Activated naive CD4-positive, alpha-beta T cell treated with anti-CD3 and anti-CD28 coated beads, Interleukin-2, amount 50 U/mL, for 24 hours (primary cell): ENCODE results near the gene METTL25.

Experiments used
- H3K27ac Mint-ChIP-seq: one replicate; pipeline ENCODE4 v1.8.0; 2021; ENCODE audit warnings: mild to moderate bottlenecking, mixed read lengths
- H3K27me3 Mint-ChIP-seq: one replicate; pipeline ENCODE4 v1.8.0; 2021; ENCODE audit warnings: mixed read lengths
- H3K36me3 Mint-ChIP-seq: one replicate; pipeline ENCODE4 v1.8.0; 2021; ENCODE audit warnings: mixed read lengths
- H3K4me1 Mint-ChIP-seq: one replicate; pipeline ENCODE4 v1.8.0; 2021; ENCODE audit warnings: mixed read lengths
- H3K4me3 Mint-ChIP-seq: one replicate; pipeline ENCODE4 v1.8.0; 2021; ENCODE audit warnings: mild to moderate bottlenecking, mixed read lengths
- H3K9me3 Mint-ChIP-seq: one replicate; pipeline ENCODE4 v1.8.0; 2021; ENCODE audit warnings: mixed read lengths

Gene METTL25

DNA sequence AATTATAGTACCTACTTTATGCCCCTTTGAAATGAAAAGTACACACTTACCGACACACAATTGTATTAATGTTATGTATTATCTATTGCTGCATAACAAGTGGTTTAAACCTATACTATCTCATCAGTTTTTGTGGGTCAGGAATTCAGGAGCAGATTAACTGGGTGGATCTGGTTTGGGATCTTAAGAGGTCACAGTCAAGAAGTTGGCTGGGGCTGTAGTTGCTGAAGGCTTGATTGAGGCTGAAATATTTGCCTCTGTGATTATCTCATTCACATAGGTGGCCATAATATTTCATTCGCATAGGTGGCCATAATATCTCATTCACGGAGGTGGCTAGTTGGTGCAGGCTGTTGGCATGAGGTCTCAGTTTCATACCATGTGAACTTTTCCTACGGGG lies 5.7 kb downstream of the METTL25 start:
- Mint-ChIP-seq H3K36me3 (peaks cover 16% of the 10 kb centered on the region), H3K27me3 (no peaks in the 10 kb centered on the region), H3K4me3 (no peak overlapping the region)

GRCh38 chr12:82366197-82366596 lies 7.9 kb downstream of the METTL25 start:
- no peaks in the 10 kb centered on the region for H3K27me3 Mint-ChIP-seq
- H3K27ac Mint-ChIP-seq: no peak overlapping the region
- H3K36me3 Mint-ChIP-seq: peaks cover 22% of the 10 kb centered on the region
- H3K4me3 Mint-ChIP-seq: no peak overlapping the region
- H3K4me1 Mint-ChIP-seq: peaks cover 42% of the 10 kb centered on the region
- H3K9me3 Mint-ChIP-seq: peaks cover 5% of the 10 kb centered on the region

More for the DNA sequence above, 5.7 kb downstream of the METTL25 start:
- peaks cover 64% of the 10 kb centered on the region for H3K4me1 Mint-ChIP-seq
- no peak overlapping the region for H3K27ac Mint-ChIP-seq
- peaks cover 3% of the 10 kb centered on the region for H3K9me3 Mint-ChIP-seq

DNA sequence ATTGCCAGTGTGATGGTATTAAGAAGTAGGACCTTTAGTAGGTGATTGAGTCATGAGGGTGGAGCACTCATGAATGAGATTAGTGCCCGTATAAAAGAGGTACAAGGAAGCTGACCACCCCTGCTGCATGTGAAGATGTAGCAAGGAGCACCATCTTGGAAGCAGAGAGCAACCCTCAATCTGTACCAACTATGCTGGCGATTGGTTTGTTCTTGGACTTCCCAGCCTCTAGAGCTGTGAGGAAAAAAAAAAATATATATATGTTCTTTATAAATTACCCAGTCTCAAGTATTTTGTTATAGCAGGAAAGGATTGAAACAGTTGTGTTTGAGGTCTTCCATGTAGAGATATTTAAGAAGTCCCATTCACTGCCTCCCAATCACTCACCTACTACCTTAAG lies 16.9 kb downstream of the METTL25 start:
- no peak overlapping the region for H3K27ac Mint-ChIP-seq
- H3K9me3 Mint-ChIP-seq: no peaks in the 10 kb centered on the region
- H3K36me3 Mint-ChIP-seq: peaks cover 43% of the 10 kb centered on the region
- no peak overlapping the region for H3K4me3 Mint-ChIP-seq
- peaks cover 5% of the 10 kb centered on the region for H3K4me1 Mint-ChIP-seq
- H3K27me3 Mint-ChIP-seq: no peaks in the 10 kb centered on the region

- Mint-ChIP-seq H3K36me3 (peaks cover 26% of the 10 kb centered on the region), H3K27ac (no peak overlapping the region), H3K4me3 (no peak overlapping the region), H3K27me3 (no peaks in the 10 kb centered on the region), H3K9me3 (no peaks in the 10 kb centered on the region), H3K4me1 (peaks cover 7% of the 10 kb centered on the region)
Observed at GRCh38 chr12:82378997-82379396, 20.7 kb downstream of the METTL25 start.

- H3K9me3 Mint-ChIP-seq: no peaks in the 10 kb centered on the region
- H3K4me1 Mint-ChIP-seq: peaks cover 10% of the 10 kb centered on the region
- no peak overlapping the region for H3K4me3 Mint-ChIP-seq
- peaks cover 13% of the 10 kb centered on the region for H3K36me3 Mint-ChIP-seq
- no peak overlapping the region for H3K27ac Mint-ChIP-seq
- no peaks in the 10 kb centered on the region for H3K27me3 Mint-ChIP-seq
Observed at GRCh38 chr12:82383930-82384552, 25.7 kb downstream of the METTL25 start.

- no peak overlapping the region for H3K4me3 Mint-ChIP-seq
- peaks cover 25% of the 10 kb centered on the region for H3K36me3 Mint-ChIP-seq
- H3K9me3 Mint-ChIP-seq: no peaks in the 10 kb centered on the region
- no peaks in the 10 kb centered on the region for H3K27me3 Mint-ChIP-seq
- H3K4me1 Mint-ChIP-seq: no peaks in the 10 kb centered on the region
- H3K27ac Mint-ChIP-seq: no peak overlapping the region
Observed at GRCh38 chr12:82398879-82399278, 40.5 kb downstream of the METTL25 start.

GRCh38 chr12:82400819-82401218 lies 42.5 kb downstream of the METTL25 start:
- no peaks in the 10 kb centered on the region for H3K4me1 Mint-ChIP-seq
- H3K9me3 Mint-ChIP-seq: no peaks in the 10 kb centered on the region
- peaks cover 24% of the 10 kb centered on the region for H3K36me3 Mint-ChIP-seq
- no peaks in the 10 kb centered on the region for H3K27me3 Mint-ChIP-seq
- no peak overlapping the region for H3K4me3 Mint-ChIP-seq
- no peak overlapping the region for H3K27ac Mint-ChIP-seq

DNA sequence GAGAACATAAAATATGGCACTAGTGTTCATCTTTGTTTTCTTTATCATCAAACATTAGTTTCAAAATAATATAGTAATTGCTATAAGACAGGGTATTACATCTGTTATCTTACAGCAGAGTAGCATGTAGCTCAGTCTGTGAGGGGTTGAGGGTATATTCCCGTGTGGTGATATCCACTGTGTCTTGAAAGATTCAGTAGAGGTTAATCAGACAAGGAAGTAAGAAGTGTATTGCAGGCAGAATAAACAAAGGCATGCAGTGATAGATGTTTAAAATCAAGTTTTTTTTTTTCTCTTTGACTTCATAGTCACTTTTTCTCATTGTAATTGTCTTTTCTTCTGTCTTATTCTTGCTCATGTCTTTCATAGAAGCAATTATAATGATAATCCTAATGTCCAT lies 48.3 kb downstream of the METTL25 start:
- Mint-ChIP-seq H3K27ac (no peak overlapping the region), H3K4me3 (no peak overlapping the region), H3K36me3 (peaks cover 30% of the 10 kb centered on the region), H3K4me1 (no peaks in the 10 kb centered on the region), H3K9me3 (no peaks in the 10 kb centered on the region), H3K27me3 (no peaks in the 10 kb centered on the region)

DNA sequence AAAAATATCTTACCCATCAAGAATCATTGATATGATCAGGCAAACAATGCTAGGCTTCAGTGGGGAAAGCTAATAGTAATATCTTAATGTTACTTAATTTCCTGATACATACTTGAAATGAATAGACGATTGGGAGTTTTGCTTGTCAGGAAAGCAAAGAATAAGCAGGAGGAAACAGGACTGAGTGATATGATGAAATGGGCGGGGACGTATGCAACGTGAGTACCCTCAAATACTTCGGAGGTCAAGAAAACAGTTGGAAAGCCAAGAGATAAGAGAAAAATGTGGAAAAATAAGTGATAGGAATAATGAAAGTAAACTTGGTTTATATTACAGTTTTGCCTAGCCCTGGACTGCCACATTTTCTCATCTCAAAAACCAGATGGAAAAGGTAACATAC lies 49.2 kb downstream of the METTL25 start:
- peaks cover 30% of the 10 kb centered on the region for H3K36me3 Mint-ChIP-seq
- no peaks in the 10 kb centered on the region for H3K9me3 Mint-ChIP-seq
- no peak overlapping the region for H3K27ac Mint-ChIP-seq

DNA sequence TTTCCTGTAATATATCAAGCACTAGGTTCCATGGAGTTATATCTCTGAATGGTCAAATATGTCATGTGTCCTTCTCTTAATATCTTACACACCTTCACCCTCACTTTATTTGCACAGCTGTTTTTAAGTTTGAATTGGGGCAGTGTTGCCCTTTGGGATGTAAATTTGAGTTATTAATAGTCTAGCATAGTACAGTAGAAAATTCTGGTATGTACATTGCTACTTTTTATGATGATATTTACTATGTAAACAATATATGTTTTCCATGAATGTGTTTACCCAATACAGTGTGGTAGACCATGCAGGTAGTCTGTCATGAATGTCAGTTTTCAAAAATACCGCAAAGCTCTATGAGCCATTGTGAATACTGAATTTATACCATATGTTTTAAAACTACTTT lies 50.5 kb downstream of the METTL25 start:
- peaks cover 28% of the 10 kb centered on the region for H3K36me3 Mint-ChIP-seq
- no peaks in the 10 kb centered on the region for H3K9me3 Mint-ChIP-seq
- no peak overlapping the region for H3K4me3 Mint-ChIP-seq
- H3K4me1 Mint-ChIP-seq: no peaks in the 10 kb centered on the region
- no peak overlapping the region for H3K27ac Mint-ChIP-seq
- H3K27me3 Mint-ChIP-seq: no peaks in the 10 kb centered on the region

More for the DNA sequence above, 49.2 kb downstream of the METTL25 start:
- no peaks in the 10 kb centered on the region for H3K27me3 Mint-ChIP-seq
- no peaks in the 10 kb centered on the region for H3K4me1 Mint-ChIP-seq
- no peak overlapping the region for H3K4me3 Mint-ChIP-seq

DNA sequence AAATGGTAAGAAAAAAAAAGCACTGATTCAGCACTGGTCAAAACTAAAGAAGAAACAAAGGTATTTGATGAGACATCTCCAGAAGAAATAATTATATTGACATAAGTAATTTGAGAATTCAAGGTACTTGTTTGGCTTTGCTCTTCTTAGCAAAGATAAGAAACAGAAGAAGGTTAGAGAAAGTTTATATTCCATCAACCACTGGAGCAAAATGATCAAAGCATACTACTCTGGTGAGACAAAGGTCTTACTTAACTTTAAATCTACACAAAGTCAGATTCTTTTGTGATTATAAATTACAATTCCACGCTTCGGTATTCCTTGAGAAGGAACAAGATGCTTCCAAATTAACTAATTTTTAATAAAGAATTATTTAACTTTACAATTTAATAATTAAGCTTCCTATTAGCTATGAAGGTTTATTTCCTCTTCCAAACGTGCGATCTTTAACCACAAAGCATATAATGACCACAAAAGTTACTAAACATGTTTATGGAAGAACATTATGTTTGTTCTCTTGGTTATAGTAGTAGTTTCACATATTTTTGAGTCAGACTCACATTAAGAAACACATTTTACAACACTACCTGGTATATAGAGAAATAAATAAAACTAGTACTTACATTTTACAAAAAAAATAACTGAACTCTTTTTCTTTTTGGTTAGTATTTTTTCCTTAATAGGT lies 53.4 kb downstream of the METTL25 start:
- Mint-ChIP-seq H3K4me3 (no peak overlapping the region), H3K9me3 (no peaks in the 10 kb centered on the region), H3K36me3 (peaks cover 25% of the 10 kb centered on the region), H3K4me1 (no peaks in the 10 kb centered on the region), H3K27ac (no peak overlapping the region), H3K27me3 (no peaks in the 10 kb centered on the region)

DNA sequence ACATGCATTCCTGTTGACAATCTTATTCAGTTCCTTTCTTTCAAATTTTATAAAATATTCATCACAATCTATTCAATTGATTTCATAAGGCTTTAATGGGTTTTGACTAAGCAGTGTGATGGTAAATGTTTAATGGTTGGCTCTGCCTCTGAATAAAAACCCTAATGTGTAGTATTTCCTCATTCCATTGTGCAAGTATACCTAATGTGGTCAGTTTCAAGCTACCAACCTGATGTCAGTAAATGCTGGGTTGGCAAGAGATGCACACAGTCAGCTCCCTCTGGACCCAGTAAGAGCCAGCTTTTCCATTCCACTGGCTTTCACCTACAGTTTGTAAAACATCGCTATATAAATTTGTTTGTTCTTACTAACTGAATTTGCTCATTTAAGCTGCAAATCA lies 53.9 kb downstream of the METTL25 start:
- Mint-ChIP-seq H3K9me3 (no peaks in the 10 kb centered on the region), H3K36me3 (peaks cover 24% of the 10 kb centered on the region), H3K27me3 (no peaks in the 10 kb centered on the region), H3K4me3 (no peak overlapping the region), H3K4me1 (no peaks in the 10 kb centered on the region), H3K27ac (no peak overlapping the region)

GRCh38 chr12:82414044-82414443 lies 55.7 kb downstream of the METTL25 start:
- no peaks in the 10 kb centered on the region for H3K27me3 Mint-ChIP-seq
- H3K4me1 Mint-ChIP-seq: no peaks in the 10 kb centered on the region
- H3K4me3 Mint-ChIP-seq: no peak overlapping the region
- H3K27ac Mint-ChIP-seq: no peak overlapping the region
- no peaks in the 10 kb centered on the region for H3K9me3 Mint-ChIP-seq
- peaks cover 22% of the 10 kb centered on the region for H3K36me3 Mint-ChIP-seq

- H3K27me3 Mint-ChIP-seq: no peaks in the 10 kb centered on the region
- no peaks in the 10 kb centered on the region for H3K9me3 Mint-ChIP-seq
- peaks cover 21% of the 10 kb centered on the region for H3K36me3 Mint-ChIP-seq
- no peak overlapping the region for H3K4me3 Mint-ChIP-seq
- H3K27ac Mint-ChIP-seq: no peak overlapping the region
- H3K4me1 Mint-ChIP-seq: no peaks in the 10 kb centered on the region
Observed at GRCh38 chr12:82414926-82415325, 56.6 kb downstream of the METTL25 start.

GRCh38 chr12:82415402-82415801 lies 57.1 kb downstream of the METTL25 start:
- no peak overlapping the region for H3K4me3 Mint-ChIP-seq
- H3K9me3 Mint-ChIP-seq: peaks cover 4% of the 10 kb centered on the region
- H3K27me3 Mint-ChIP-seq: no peaks in the 10 kb centered on the region
- H3K4me1 Mint-ChIP-seq: no peaks in the 10 kb centered on the region
- H3K36me3 Mint-ChIP-seq: peaks cover 23% of the 10 kb centered on the region
- H3K27ac Mint-ChIP-seq: no peak overlapping the region

DNA sequence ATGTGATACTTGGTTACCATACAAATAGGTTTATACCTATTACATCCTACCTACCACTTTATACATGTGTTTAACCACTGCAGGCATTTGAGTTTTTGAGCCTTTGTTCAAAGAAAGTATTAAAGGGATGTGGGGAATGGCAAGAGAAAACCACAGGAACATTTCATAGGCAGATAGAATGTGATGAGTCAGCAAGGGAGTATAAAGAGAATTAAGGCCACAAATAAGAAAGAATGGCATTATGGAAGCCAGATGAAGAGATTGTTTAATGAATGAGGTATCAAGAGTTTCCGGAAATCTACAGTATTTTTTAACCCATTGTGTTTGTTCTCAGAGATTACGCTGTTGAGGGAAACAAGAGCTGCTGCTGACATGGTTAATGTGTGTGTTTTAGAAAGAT lies 66.9 kb downstream of the METTL25 start:
- peaks cover 18% of the 10 kb centered on the region for H3K4me1 Mint-ChIP-seq
- H3K27me3 Mint-ChIP-seq: no peaks in the 10 kb centered on the region
- H3K4me3 Mint-ChIP-seq: no peak overlapping the region
- H3K27ac Mint-ChIP-seq: no peak overlapping the region
- H3K9me3 Mint-ChIP-seq: peaks cover 3% of the 10 kb centered on the region
- H3K36me3 Mint-ChIP-seq: peaks cover 3% of the 10 kb centered on the region

- Mint-ChIP-seq H3K27ac (no peak overlapping the region), H3K27me3 (no peaks in the 10 kb centered on the region), H3K4me1 (peaks cover 18% of the 10 kb centered on the region), H3K4me3 (no peak overlapping the region), H3K9me3 (no peaks in the 10 kb centered on the region), H3K36me3 (peaks cover 2% of the 10 kb centered on the region)
Observed at GRCh38 chr12:82426081-82426480, 67.8 kb downstream of the METTL25 start.
